Suprapubic skin (tissue), 4 donors: ENCODE results near the gene PTPRN2. TPM values are rescaled to one million over a fixed set of nuclear protein-coding genes. Genes with fewer than 3 reads are reported as not detected.

Experiments used
- DNase-seq, 2 donors: peaks; one replicate each; pipeline ENCODE4 v3.0.0-alpha.2; 2019; ENCODE audit warnings: low spot score in 2 of 2
- H3K27ac ChIP-seq: fragments of 200-600 bp; sonication (generic); one replicate; pipeline ENCODE4 v1.5.1; 2019
- H3K27me3 ChIP-seq: fragments of 200-600 bp; sonication (generic); one replicate; pipeline ENCODE4 v1.5.1; 2019
- H3K36me3 ChIP-seq: fragments of 200-600 bp; sonication (generic); one replicate; pipeline ENCODE4 v1.5.1; 2019
- H3K4me1 ChIP-seq: fragments of 200-600 bp; sonication (generic); one replicate; pipeline ENCODE4 v1.5.1; 2019
- H3K4me3 ChIP-seq: fragments of 200-600 bp; sonication (generic); one replicate; pipeline ENCODE4 v1.5.1; 2019; ENCODE audit warnings: mild to moderate bottlenecking
- H3K9me3 ChIP-seq: fragments of 200-600 bp; sonication (generic); one replicate; pipeline ENCODE4 v1.5.1; 2019
- CTCF ChIP-seq, 2 donors: fragments of 200-600 bp in 1 of 2; fragments of 450-650 bp in 1 of 2; sonication (generic) in 1 of 2; IDR thresholded peaks; one replicate each; pipeline ENCODE4 v1.5.1; 2016 to 2019; ENCODE audit warnings: antibody characterized with exemption in 2 of 2, mild to moderate bottlenecking in 1 of 2, moderate library complexity in 1 of 2
- EP300 ChIP-seq: sonication (generic); formaldehyde crosslinking; IDR thresholded peaks from one replicate; pipeline ENCODE4 v1.6.1; 2017; ENCODE audit warnings: antibody characterized with exemption
- POLR2A ChIP-seq, 2 donors: fragments of 450-650 bp; IDR thresholded peaks; one replicate each; pipeline ENCODE4 v1.6.1; 2017; ENCODE audit warnings: antibody characterized with exemption in 2 of 2, mild to moderate bottlenecking in 2 of 2, moderate library complexity in 2 of 2
- POLR2AphosphoS5 ChIP-seq, 3 donors: sonication (generic); formaldehyde crosslinking; IDR thresholded peaks; one replicate each; pipeline ENCODE4 v1.6.1; 2017; ENCODE audit warnings: antibody characterized with exemption in 3 of 3
- WGBS: methylation state at CpG from one replicate; pipeline ENCODE4 v1.1.5; 2018; 5-methylcytosine and 5-hydroxymethylcytosine counted together
- total RNA-seq, 4 donors: library from RNA; depleted of rRNA; stranded (reverse); fragments of >200 nt; gene quantifications; one replicate each; pipeline ENCODE4 v1.1.0, GENCODE V29; 2016

Gene PTPRN2
- total RNA-seq, 4 donors from 2014 or later: 0.23 to 1.8 (median 1.3) TPM

GRCh38 chr7:158583143-158583542 lies 4.5 kb downstream of the PTPRN2 start:
- Histone ChIP-seq H3K4me1 (peaks cover 22% of the 10 kb centered on the region), H3K4me3 (no peak overlapping the region), H3K27ac (no peak overlapping the region), H3K9me3 (peaks cover 6% of the 10 kb centered on the region), H3K27me3 (peaks cover 54% of the 10 kb centered on the region), H3K36me3 (no peaks in the 10 kb centered on the region)
- no peak for TF ChIP-seq CTCF (IDR thresholded peaks at IDR 0.05)
- no peak for TF ChIP-seq POLR2A (IDR thresholded peaks at IDR 0.05)
- TF ChIP-seq POLR2AphosphoS5 (IDR thresholded peaks at IDR 0.05): no peak
- TF ChIP-seq EP300: no peak
- DNase-seq: no peak
- 94% methylated on average over 5 of the region's 5 CpGs for WGBS

GRCh38 chr7:158582089-158582456 lies 5.5 kb downstream of the PTPRN2 start:
- Histone ChIP-seq H3K4me3 (no peak overlapping the region), H3K4me1 (peaks cover 13% of the 10 kb centered on the region), H3K27ac (no peak overlapping the region), H3K36me3 (no peaks in the 10 kb centered on the region), H3K27me3 (peaks cover 47% of the 10 kb centered on the region), H3K9me3 (peaks cover 6% of the 10 kb centered on the region)
- 81% methylated on average over 6 of the region's 6 CpGs for WGBS
- TF ChIP-seq POLR2AphosphoS5 (IDR thresholded peaks at IDR 0.05) (no peak), POLR2A (IDR thresholded peaks at IDR 0.05) (no peak), EP300 (no peak), CTCF (IDR thresholded peaks at IDR 0.05) (no peak)
- DNase-seq: no peak

GRCh38 chr7:158581440-158582088 lies 6.1 kb downstream of the PTPRN2 start:
- Histone ChIP-seq H3K4me3 (no peak overlapping the region), H3K9me3 (peaks cover 6% of the 10 kb centered on the region), H3K27me3 (peaks cover 42% of the 10 kb centered on the region), H3K36me3 (no peaks in the 10 kb centered on the region), H3K4me1 (peaks cover 8% of the 10 kb centered on the region), H3K27ac (no peak overlapping the region)
- WGBS: 70% methylated on average over 7 of the region's 7 CpGs
- no peak for TF ChIP-seq EP300
- TF ChIP-seq POLR2AphosphoS5 (IDR thresholded peaks at IDR 0.05): no peak
- no peak for TF ChIP-seq CTCF (IDR thresholded peaks at IDR 0.05)
- TF ChIP-seq POLR2A (IDR thresholded peaks at IDR 0.05): no peak
- no peak for DNase-seq

- Histone ChIP-seq H3K4me3 (no peak overlapping the region), H3K27me3 (peaks cover 26% of the 10 kb centered on the region), H3K9me3 (peaks cover 6% of the 10 kb centered on the region), H3K36me3 (no peaks in the 10 kb centered on the region), H3K27ac (no peak overlapping the region), H3K4me1 (no peaks in the 10 kb centered on the region)
- whole genome bisulfite sequencing: 91% methylated on average over 9 of the region's 9 CpGs
- no peak for DNase-seq
- TF ChIP-seq CTCF (IDR thresholded peaks at IDR 0.05) (no peak), POLR2A (IDR thresholded peaks at IDR 0.05) (no peak)
These were observed 7.7 kb downstream of the PTPRN2 start for GRCh38 chr7:158579662-158580646.
